C4-2B (cell line): ENCODE data around the gene SYT7.
A peak's percentile ranks its signal among the peaks of the same experiment; 100 is the strongest.

Experiments
- H3K27ac ChIP-seq: fragments of 450-650 bp; 2 replicates; pipeline ENCODE4 v1.5.1; 2017
- ZFX ChIP-seq: fragments of 450-650 bp; IDR thresholded peaks from 2 replicates; pipeline ENCODE4 v1.6.1; 2017
- TF ChIP-seq, protein P1 (sequence below): fragments of 450-650 bp; conservative IDR thresholded peaks from 2 replicates; pipeline ENCODE4 v1.5.1; 2017; ENCODE audit warnings: mild to moderate bottlenecking

The SYT7 gene

DNA sequence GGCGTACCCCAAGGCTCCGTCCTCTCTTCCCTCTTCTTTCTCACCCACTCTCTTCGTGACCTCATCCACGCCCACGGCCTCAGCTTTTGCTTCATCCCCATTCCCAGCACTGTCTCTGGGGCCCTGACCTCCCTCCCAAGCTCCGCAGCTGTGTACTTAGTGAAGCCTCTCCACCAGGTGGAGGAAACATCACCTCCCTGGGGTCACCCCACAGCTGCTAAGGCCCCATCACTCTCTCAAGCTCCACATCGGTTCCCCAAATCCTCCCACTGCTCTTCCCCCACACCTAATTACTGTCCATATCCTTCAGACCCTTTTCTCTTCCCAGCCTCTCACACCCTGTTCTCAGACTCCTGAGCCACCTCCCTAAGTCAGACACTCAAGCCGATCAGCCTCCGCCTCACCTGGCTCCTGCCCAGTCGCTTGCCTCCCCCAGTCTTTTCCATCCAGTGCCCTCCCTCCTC is 7.9 kb upstream of the SYT7 start:
- TF ChIP-seq, protein P1, sequence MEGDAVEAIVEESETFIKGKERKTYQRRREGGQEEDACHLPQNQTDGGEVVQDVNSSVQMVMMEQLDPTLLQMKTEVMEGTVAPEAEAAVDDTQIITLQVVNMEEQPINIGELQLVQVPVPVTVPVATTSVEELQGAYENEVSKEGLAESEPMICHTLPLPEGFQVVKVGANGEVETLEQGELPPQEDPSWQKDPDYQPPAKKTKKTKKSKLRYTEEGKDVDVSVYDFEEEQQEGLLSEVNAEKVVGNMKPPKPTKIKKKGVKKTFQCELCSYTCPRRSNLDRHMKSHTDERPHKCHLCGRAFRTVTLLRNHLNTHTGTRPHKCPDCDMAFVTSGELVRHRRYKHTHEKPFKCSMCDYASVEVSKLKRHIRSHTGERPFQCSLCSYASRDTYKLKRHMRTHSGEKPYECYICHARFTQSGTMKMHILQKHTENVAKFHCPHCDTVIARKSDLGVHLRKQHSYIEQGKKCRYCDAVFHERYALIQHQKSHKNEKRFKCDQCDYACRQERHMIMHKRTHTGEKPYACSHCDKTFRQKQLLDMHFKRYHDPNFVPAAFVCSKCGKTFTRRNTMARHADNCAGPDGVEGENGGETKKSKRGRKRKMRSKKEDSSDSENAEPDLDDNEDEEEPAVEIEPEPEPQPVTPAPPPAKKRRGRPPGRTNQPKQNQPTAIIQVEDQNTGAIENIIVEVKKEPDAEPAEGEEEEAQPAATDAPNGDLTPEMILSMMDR: no peak
- no peak for TF ChIP-seq ZFX
- H3K27ac ChIP-seq: peak overlapping the region; percentile 77; the same call in 1 of the 2 replicates

GRCh38 chr11:61587951-61588727 is 7.3 kb upstream of the SYT7 start:
- no peak for TF ChIP-seq ZFX
- TF ChIP-seq, protein P1: no peak

DNA sequence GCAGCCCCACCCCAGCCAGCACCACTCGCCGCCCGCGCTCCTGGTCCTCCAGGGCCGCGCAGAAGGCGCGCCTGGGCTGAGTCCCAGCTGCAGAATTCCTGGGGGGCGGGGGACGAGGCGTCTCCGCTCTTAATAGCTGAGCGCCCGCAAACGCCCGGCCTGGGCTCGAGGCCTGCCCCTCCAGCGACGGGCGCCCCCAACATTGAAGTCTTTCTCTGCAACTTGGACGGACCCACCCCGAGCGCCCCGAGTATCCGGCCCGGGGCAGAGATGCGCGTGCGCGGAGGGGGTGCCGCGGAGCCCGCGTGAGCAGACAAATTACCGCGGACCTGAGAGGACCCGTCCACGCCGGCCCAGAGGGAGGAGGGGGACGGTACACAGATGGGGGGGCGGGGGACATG is 6.7 kb upstream of the SYT7 start:
- peak overlapping the region; percentile 77 for H3K27ac ChIP-seq
- peak; percentile 27; the same call in 1 of the 2 replicates for TF ChIP-seq ZFX
- TF ChIP-seq, protein P1: no peak

More at GRCh38 chr11:61587951-61588727, 7.3 kb upstream of the SYT7 start:
- H3K27ac ChIP-seq: peak overlapping the region; percentile 77

DNA sequence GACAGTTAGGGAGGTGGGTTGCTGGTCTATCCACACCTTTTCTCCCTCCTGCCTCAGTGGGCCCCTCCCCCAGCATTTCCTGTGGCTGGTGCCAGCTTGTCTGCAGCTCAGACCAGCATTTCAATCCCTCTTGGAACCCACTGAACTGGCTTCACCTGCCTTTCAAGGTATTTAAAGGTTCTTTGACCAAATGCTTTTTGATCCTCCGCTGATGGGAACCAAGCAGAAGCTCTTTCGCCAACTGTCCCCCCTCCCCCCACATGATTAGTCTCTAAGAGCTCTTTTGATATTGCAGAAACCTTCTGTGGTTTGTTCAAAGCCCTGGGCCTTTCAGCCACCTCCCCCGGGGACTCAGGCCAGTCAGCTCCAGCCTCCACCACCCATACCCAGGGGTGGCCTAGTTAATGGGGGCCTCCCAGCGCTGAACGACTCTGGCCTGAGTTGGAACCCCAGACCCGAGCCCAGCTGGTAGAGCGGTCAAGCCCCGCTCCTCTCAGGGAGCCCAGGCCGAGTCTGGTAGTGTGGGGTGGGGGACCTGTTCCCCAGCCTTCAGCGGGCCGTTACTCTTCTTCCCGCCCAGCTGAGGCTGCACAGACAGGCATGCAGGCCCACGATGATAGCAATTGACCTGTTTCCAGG is 6.0 kb upstream of the SYT7 start:
- peak overlapping the region; percentile 77 for H3K27ac ChIP-seq
- TF ChIP-seq, protein P1: no peak
- no peak for TF ChIP-seq ZFX

GRCh38 chr11:61585115-61585514 is 4.2 kb upstream of the SYT7 start:
- no peak overlapping the region for H3K27ac ChIP-seq
- TF ChIP-seq, protein P1: no peak
- no peak for TF ChIP-seq ZFX

- peak overlapping the region; percentile 67; the same call in 1 of the 2 replicates for H3K27ac ChIP-seq
- TF ChIP-seq ZFX: no peak
- TF ChIP-seq, protein P1: no peak
These were observed 1.1 kb upstream of the SYT7 start for GRCh38 chr11:61581931-61582330.

GRCh38 chr11:61580271-61580888 is 496 bp downstream of the SYT7 start:
- peak overlapping the region; percentile 67 for H3K27ac ChIP-seq
- TF ChIP-seq, protein P1: no peak
- no peak for TF ChIP-seq ZFX
